HG03064 (cell line): ENCODE measurements around the gene HK3.

Experiments
- ATAC-seq: cut with Tn5 transposase; IDR thresholded peaks from one replicate; pipeline ENCODE4 v1.9.1; 2021; ENCODE audit warnings: low read depth; ENCODE audit not compliant: unreplicated experiment

HK3 gene

DNA sequence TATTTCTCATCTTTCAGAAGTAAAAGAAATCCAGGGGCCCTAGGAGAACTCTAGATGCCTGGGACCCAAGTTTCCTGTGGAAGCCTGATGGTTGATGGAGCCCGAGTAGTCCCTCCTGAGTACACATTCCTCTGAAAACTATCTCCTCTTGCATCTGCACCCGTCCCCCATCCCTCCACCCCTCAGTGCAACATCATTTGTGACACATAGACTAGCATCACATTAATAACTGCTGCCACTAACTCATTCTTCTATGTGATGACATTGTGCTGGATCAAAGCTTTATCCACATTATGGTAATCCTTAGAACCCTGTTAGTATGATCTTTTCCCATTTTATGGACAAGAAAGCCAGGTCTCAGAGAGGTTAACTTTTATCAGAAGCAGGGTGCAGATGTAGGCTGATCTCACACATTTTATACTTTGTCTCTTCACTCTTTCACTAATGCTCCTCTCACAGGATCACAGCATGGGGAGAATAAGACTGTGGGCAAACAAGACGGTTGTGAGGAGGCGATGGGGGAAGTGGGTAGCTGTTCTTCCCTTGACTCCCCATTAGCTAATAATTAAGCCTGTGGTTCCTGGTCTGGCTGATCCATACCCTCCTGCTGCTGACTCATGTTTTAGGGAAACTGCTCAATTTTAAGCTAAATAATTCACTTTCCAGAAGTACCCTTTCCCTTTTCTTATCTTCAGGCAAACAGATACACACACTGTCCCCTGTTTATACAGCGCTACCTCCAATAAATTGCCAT lies 3.9 kb upstream of the HK3 start:
- no peak for ATAC-seq

DNA sequence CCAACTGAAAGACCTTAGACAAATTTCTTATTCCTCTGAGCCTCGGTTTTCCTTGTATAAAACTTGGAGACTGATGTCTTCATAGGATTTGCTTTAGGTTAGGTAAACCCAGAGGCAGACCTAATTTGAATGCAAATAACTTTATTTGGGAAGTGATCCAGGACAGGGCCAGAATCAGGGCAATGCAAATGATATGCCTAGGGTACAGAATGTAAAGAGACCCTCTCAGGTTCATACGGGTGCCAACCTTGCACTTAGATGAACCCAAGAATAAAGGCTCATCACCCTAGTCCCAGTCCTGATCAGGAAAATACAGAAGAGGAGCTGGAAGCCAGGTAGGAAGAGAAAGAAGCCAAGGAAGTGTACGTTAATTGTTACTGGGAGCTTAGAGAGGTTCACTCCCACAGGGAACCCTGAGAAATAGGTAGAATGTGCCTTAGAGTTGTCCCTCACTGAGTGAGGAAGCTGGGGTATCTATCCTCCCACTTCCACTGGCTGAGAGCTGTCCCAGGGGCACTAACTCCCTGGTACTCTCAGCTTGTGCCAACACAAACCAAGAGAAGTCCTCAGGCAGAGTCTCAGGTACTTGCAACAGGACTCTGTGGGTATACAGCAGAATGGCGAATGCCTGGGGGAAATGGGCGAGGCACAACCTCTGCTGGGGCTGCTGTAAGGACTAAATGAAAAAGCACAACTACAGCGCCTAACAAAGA lies 3.1 kb upstream of the HK3 start:
- no peak for ATAC-seq

DNA sequence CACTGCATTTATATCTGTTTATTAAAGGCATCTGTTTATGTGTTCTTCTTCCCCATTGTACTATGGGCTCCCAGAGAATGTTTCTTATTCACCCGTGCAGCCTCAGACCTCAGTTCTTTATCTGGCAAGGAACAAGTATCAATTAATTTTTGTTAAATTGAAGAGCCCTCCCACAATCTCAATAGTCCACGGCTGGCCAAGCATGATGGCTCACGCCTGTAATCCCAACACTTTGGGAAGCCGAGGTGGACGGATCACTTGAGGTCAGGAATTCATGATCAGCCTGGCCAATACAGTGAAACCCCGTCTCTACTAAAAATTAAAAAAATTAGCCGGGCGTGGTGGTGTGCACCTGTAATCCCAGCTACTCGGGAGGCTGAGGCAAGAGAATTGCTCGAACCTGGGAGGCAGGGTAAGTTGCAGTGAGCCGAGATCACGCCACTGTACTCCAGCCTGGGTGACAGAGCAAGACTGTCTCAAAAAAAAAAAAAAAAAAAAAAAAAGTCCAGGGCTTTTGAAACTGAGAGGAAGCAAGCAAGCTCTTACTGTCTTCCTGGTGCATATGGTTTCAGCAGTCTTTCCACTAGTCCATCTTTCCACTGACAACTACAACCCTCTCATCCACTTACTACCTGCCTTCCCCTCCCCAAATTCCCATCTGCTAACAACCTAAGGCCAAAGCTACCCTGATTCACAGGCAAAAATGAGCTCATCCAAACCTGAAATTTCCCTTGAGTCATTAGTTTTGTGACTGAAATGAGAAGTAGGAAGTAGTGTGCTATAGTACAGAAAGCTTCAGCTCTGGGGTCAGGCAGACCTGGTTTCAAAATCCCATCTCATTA lies 2.3 kb upstream of the HK3 start:
- no peak for ATAC-seq

DNA sequence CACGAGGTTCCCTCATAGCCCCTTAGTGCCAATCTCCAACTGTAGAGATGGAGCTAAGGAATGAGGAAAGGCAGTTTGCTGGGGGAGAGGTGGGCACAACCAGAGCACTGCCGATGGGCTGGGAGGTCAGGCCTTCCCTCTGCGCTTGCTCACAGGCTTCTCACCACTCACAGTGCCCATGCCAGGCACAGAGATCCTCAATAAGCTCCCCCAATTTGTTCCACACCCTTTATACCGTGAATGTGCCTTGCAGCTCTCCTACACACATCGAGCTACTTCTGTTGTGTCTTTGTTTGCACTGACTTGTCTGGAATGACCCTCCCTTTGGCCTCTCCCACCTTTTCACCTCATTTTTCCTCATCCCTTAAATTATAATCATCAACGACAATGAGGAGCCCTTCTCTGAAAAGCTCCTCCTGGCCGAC lies 1.6 kb upstream of the HK3 start:
- ATAC-seq, result no peak

DNA sequence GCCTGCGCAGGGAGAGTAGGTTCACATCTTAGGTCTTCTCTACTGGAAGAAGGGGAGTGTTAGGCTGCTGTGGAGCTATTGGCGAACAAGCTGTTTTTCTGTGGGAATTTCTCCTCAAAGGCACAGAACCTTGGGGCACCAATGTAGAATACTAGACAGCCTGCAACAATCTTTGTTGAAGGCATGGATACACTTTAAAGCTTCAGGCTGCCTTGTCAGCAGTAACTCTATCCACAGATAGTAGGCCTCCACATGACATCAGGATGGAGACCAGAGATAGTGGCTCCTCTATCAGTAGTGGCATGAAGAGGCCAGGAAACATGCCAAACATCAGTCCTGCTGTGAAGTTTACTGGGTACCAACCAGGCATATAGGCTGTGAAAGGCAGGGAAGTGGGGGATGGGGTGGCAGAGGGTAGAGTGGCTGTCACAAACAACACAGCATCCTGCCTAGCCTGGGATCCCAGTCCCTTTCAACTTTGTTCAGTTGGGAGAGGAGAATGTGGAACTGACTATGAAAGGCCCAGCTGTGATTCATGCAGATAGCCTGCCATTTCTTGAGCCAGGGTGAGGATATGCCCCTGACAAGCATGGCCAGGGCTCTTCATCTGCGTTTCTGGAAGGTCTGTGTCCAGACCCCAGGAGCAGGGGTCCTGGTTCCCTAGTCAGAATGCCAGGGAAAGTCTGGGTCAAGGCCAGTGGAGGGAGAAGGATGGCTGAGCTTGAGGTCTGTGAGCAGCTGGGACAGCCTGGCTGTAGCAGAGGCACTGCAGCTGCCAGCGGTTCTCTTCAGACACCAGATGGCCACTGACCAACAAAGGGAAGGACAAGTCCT lies 1.0 kb upstream of the HK3 start:
- no peak for ATAC-seq

DNA sequence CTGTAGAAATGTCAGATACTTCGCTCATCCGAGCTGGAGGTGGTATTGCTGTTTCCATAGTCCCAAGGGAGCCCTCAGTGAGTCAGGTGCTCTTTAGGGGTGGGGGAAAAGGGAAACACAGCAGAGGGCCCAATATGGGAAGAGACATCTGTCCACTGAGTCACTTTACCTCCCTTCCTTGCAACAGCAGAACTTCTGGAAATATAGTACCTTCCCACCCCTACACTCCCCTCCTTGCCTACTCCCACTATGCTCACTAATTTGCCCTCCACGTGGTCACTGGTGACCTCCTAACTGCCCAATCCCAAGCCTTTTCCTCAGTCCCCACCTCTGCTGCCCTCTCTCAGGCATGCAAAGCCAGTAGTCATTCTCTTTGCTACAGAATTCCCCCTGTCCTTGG lies 1.9 kb downstream of the HK3 start:
- no peak for ATAC-seq

DNA sequence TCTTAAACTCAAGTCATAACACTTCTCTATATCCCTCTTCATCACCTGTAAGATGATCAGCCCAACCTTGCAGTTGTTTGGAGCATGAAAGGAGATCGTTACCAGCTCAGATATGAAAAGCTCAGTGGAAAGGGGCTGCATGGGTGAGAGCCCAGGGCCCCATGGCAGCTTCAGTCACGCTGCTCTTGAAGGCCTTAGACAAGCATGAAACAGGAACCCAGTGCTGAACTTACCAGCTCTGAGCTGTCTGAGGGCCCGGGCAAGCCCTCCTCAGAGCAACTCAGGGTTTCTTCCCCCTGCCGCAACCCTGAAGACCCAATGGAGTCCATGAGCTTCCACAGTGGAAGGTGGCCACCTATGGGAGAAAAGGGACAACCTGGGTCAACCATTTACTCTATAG lies 3.3 kb downstream of the HK3 start:
- no peak for ATAC-seq

DNA sequence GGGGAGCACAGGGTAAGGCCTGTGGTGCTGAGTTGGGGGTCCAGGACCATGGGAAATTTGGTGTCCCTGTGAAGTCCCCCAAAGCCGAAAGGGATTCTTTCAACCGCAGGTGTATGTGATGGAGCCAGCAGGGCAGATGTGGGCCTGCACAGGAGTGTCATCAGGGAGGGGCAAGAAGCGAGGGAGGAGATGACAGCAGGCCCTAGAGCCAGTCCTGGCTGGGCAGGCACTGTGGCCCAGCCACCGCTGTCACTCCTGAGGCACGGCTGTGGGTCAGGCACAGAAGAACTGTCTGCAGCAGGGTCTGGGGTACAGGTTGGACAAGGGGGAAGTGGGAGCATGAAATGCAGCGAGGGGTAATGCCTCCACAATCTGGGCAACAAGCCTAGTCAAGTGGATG lies 4.8 kb downstream of the HK3 start:
- ATAC-seq, result no peak

DNA sequence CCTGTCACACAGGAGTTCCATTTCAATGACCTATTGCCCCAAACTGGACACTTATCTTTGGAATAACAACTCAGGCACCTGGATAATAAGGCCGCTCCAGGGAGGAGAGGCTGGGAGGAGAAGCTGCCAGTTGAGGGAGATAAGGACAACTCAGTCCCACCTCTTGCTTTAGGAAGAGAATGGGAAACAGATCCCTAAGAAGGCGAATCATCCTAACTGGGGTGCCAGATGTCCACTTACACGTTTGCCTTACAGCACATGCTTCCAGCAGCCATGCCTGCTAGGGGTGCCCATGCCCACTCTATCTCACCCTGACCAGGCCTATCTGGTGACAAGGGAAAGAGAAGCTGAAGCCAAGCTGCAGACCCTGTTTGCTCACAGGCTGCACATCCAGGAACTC lies 6.5 kb downstream of the HK3 start:
- ATAC-seq, result no peak

DNA sequence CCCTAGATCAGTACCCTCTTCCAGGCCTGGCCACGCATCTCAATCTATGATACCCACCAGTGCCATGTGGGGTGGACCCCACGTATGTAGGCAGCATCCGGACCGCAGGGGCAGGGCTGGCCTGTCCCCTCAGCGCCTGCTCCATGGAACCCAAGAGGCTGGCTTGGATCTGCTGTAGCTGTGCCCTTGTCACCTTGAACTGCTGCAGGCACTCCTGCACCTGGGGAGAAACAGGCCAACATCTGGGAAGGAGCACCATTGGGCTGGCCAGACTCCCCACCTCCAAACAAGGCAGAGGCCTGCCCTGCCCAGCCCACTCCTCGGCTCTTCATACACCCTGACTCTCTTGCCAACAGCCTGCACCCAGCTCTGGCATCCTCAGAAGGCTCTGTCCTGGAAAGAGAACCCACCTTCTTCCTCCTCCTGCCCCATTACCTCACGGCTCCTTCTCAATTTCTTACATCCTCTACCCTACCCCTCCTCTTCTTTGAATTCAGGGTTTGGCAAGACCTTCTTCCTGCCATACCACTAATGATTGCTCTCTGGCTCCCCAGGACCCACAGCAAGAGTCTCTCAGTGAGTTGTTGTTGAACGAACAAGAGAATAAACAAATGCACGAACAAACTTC lies 7.7 kb downstream of the HK3 start:
- ATAC-seq, result no peak

DNA sequence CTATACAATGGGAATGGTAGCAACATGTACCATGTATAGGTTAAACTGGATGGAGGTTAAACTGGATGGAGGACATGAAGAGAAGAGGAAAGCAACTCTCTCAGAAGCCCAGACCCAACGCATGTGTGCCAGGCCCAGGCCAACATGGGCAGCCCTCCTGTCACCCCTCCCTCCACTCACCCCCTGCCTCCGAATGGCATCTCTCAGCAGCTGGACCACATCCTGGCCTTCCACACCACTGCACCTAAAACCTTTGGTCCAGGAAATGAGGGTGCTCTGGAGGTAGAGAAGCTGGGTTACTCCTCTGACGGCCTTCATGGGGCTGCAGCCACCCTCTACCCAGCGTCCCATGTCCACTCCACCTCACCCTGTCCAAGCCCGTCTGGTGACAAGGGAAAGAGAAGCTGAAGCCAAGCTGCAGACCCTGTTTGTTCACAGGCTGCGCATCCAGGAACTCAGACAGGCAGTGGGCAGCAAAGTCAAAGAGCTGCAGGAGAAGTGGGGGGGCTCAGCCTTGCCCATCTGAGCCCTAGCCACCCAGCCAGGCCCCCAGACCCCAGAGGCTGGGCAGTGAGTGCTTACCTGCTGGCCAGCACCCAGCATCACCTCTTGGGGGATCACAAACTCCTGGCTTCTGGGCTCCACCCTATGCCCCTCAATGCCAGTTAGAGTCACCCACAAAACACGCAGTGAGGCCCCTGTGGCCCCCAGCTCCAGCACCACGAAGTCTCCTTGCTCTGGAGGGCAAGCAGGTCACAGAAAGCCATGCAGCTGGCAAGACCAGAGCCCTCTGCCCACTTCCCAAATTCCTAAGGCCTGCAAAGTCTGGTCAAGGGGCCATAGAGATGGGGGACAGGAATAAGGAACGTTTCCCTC lies 8.5 kb downstream of the HK3 start:
- ATAC-seq, result no peak

DNA sequence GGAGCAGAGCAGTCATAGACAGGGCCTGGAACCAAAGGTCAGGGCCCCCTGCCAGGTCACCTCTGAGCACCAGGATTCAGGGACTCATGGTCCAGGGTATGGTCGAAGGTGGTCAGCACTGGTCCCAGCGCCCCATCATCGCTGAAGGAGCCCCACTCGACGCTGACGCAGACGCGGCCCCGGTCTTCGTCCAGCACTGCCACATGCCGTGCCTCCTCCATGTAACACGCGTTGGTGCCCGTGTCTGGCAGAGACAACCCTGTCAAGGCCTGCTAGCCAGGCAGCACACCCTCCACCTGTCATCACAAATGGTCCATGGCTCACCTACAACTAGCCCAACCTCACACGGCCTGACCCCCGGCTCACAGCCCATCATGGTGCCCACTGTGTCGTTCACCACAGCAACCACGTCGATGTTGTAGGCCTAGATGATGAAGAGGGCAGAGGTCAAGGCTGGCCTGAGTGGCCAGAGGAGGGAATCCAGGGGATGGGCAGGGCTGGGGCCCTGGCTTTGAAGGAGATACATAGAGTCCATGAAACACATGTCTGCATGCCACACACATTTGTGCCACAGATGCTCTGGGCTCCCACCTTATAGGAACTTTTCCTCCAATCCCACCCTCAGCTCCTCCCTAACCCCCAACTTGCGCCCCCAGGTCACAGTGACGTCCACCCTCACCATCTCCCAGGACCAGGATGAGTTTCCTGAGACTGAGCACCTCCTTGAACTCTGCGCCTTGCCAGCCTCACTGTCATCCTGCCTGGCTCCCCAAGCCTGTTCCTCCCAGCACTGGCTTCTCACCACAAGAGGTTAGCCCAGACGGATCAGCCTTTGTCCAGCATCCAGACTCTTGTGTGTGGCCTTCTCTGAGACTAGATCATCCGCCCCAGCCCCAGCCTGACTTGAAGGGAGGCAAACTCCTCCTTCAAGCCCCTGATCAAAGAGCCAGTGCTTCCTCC lies 9.5 kb downstream of the HK3 start:
- ATAC-seq, result no peak

DNA sequence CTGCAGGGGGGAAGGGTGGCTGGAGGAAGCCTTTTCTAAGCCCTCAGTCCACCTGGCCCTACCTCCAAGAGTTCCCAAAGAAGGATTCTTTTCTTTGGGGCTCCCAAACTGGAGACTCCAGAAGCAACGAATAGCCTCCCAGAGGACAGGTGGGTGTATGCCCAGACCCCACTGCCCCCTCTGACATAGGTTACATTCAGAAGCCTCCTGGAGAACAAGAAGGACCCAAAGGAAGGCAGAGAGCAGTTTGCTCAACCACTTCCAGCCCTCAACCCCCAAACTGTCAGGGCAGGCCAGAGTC lies 10.3 kb downstream of the HK3 start:
- no peak for ATAC-seq

DNA sequence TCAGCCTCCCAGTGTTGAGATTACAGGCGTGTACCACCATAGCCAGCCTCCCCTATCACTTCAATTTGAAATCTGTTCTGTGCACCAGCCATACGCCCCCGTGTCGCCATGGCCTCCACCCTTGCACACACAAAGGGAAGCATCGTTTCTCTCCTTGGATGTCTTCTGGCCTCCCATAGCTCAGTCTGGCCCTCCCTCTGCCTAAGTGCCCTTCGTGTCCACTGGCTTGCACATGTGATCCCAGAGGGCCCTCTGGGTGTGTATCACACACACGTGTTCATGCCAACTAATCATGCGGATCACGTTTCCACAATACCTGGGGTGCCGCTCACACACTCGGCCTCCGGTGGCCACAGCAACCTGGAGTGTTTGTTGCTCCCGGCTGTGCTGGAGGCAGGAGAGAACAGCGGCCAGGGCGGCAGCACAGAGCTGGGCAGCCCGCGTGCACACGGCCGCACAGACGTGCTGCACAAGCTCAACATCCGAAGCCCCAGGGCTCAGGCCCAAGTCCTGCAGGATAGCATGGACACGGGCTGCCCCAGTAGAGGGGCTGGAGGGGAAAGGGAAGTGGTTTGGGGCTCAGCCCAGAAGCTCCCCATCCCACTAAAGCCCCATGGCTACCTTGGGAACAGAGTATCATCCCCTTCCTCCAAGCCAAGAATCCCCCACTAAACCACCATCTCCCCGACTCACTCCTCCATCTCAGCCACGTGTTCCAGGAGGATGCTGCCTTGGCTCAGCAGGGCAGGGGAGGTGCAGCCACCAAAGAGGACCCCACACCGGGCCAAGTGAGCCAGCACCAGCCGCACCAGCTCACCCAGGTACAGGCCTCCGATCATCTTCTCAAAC lies 10.9 kb downstream of the HK3 start:
- ATAC-seq, result no peak

DNA sequence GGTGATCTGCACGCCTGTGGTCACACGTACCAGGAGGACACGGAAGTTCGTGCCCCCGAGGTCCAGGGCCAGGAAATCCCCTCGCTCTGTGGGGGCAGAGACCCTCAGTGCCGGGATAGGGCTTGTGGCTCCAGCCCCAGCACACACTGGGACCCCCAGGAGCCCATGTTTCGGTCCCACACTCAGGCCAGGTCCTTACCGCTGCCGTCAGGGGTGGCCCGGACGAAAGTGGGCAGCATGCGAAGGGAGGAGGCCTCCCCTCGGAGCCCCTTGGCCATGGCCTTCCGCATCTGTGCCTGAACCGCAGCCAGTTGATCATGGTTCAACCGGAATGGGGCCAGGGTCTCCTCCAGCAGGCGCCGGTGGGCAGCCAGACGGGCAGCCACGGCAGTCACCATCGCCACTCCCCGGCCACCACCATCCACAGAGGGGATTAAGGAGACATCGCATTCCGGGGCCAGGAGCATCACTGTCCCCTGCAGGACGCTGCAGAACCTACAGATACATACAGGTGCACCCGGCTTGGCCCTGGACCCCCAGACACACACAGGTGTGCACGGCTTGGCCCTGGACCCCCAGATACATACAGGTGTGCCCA lies 11.8 kb downstream of the HK3 start:
- no peak for ATAC-seq

DNA sequence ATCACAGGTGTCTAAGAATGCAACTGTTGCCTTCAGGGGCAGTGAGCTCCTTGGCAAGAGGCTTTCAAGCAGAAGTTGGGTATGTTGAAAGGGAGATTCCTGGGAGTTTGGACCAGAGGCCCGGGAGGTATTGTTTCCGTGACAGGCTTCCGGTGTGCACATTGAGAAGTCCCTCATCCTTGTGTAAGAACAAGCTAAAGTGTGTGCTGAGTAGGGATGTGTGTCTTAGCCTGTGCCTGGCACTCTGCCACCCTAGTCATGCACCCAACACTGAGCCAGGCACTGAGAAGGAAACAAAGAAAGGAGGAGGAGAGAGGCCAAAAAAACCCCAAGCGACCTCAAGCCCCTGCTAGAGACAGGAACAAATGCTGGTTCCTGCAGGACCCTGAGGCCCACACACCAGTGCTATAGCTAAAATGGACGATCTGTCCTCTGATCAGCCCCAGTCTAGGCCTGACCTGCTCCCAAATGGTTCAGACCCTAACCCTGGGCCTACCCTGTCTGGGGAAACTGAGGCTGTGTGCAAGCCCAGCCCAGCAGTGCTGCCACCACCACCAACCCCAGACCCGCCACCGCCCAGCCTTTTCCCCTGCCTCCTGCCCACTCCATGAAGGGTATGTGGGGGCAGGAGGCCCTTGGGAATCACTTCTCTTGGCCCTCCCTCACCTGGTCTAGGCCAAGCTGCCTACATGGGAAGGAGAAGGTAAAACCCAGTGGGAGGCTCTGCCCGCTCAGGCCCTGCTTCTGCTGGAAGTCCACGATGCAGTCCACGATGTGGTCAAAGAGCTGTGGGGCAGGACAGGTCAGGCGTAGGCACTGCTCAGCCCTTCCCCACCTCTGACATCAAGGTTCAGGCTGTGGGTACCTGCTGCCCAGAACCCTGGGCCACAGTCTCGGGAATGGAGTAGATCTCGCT lies 12.6 kb downstream of the HK3 start:
- no peak for ATAC-seq
